HepG2 (cell line): ENCODE results near the gene FXN. TPM values are rescaled to one million over a fixed set of nuclear protein-coding genes. Genes with fewer than 3 reads are reported as not detected.

Experiments
- ARID2 ChIP-seq: sonication (generic); formaldehyde crosslinking; IDR thresholded peaks from 2 replicates; pipeline ENCODE4 v1.8.1; 2022; ENCODE audit warnings: mild to moderate bottlenecking, missing genetic modification reagents, borderline replicate concordance
- JDP2 ChIP-seq: sonication (generic); formaldehyde crosslinking; IDR thresholded peaks from 2 replicates; pipeline ENCODE4 v1.8.1; 2022; ENCODE audit warnings: missing genetic modification reagents, borderline replicate concordance
- KLF13 ChIP-seq: sonication (generic); formaldehyde crosslinking; IDR thresholded peaks from 2 replicates; pipeline ENCODE4 v1.4.0; 2020; ENCODE audit warnings: mild to moderate bottlenecking, missing genetic modification reagents
- MED1 ChIP-seq: sonication (generic); formaldehyde crosslinking; IDR thresholded peaks from 2 replicates; pipeline ENCODE4 v1.4.0; 2020; ENCODE audit warnings: missing genetic modification reagents
- NFKB2 ChIP-seq: sonication (generic); formaldehyde crosslinking; IDR thresholded peaks from 2 replicates; pipeline ENCODE4 v1.4.0; 2020; ENCODE audit warnings: missing genetic modification reagents, borderline replicate concordance
- NR1H2 ChIP-seq: sonication (generic); formaldehyde crosslinking; IDR thresholded peaks from 2 replicates; pipeline ENCODE4 v1.8.1; 2022; ENCODE audit warnings: low read depth, missing genetic modification reagents, borderline replicate concordance
- RBM22 ChIP-seq: fragments of 200-400 bp; formaldehyde crosslinking; optimal IDR thresholded peaks from 2 replicates; pipeline ENCODE3; 2017; ENCODE audit warnings: mild to moderate bottlenecking, low read length, moderate library complexity
- STAT5B ChIP-seq: sonication (generic); formaldehyde crosslinking; IDR thresholded peaks from 2 replicates; pipeline ENCODE4 v1.4.0; 2020; ENCODE audit warnings: missing genetic modification reagents
- XRCC5 ChIP-seq: fragments of 200-400 bp; formaldehyde crosslinking; optimal IDR thresholded peaks from 2 replicates; pipeline ENCODE3; 2017; ENCODE audit warnings: mild to moderate bottlenecking, low read length
- YEATS2 ChIP-seq: sonication (generic); formaldehyde crosslinking; IDR thresholded peaks from 2 replicates; pipeline ENCODE4 v1.4.0; 2020; ENCODE audit warnings: missing genetic modification reagents, borderline replicate concordance
- ZNF501 ChIP-seq: sonication (generic); formaldehyde crosslinking; IDR thresholded peaks from 2 replicates; pipeline ENCODE4 v1.5.1; 2020; ENCODE audit warnings: mild to moderate bottlenecking, moderate library complexity, missing genetic modification reagents
- polyA plus RNA-seq, 8 experiments: library from polyadenylated mRNA; depleted of rRNA in 3 of 8; stranded (reverse) in 7 of 8; unstranded in 1 of 8; fragments of >200 nt; fragmentation: Illumina TruSeq in 4 of 8; extraction: Trizol in 4 of 8; gene quantifications; 2 replicates each; pipeline versions ENCODE4 v1.2.1 to v1.2.3, GENCODE V29; 2011 to 2016; ENCODE audit warnings: low read depth in 4 of 8, missing spikeins in 1 of 8, mixed read lengths in 1 of 8; ENCODE audit not compliant: insufficient read depth in 1 of 8
- total RNA-seq, 5 experiments: library from RNA; depleted of rRNA; stranded (reverse); fragments of >200 nt; fragmentation: Illumina TruSeq; extraction: Trizol; gene quantifications; 2 replicates each; pipeline ENCODE4 v1.2.3, GENCODE V29; 2016; ENCODE audit warnings: low read depth in 1 of 5
- TF ChIP-seq, protein P1 (sequence below): sonication (generic); formaldehyde crosslinking; IDR thresholded peaks from 2 replicates; pipeline ENCODE4 v1.4.0; 2020; ENCODE audit warnings: missing genetic modification reagents
- TF ChIP-seq, protein P2 (sequence below): IDR thresholded peaks from 2 replicates; pipeline ENCODE4 v1.6.1; 2012; ENCODE audit warnings: low read length, improper control_type of control experiment
- TF ChIP-seq, protein P3 (sequence below): sonication (generic); formaldehyde crosslinking; IDR thresholded peaks from 2 replicates; pipeline ENCODE4 v1.4.0; 2020; ENCODE audit warnings: missing genetic modification reagents, mild to moderate bottlenecking, borderline replicate concordance
- TF ChIP-seq, protein P4 (sequence below): sonication (generic); formaldehyde crosslinking; IDR thresholded peaks from 2 replicates; pipeline ENCODE4 v1.4.0; 2020; ENCODE audit warnings: missing genetic modification reagents
- TF ChIP-seq, protein P5 (sequence below): sonication (generic); formaldehyde crosslinking; IDR thresholded peaks from 2 replicates; pipeline ENCODE4 v1.4.0; 2020; ENCODE audit warnings: missing genetic modification reagents

The FXN gene
- total and polyA plus RNA-seq, 2 of the 13 experiments (the other 11 are each of a cell fraction or from before 2014, with no cell fraction given): 24.1 to 26.0 TPM

DNA sequence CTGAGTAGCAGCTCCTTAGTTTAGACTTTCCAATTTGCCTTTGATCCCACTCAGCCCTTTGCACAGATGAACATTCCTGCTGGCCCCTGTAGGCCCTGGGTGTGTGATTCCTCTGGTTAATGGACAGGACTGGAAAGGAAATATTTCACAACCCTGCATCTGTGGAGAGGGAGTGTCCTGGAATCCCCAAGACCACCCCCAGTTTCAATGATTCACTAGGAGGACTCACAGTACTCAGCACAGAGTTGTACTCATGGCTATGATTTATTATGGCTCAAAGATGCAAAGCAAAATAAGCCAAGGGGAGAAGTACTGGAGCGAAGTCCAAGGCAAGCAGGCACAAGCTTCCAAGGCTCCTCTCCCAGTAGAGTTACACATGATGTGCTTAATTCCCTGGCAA lies 96.1 kb downstream of the FXN start (continued):
- TF ChIP-seq, protein P1, sequence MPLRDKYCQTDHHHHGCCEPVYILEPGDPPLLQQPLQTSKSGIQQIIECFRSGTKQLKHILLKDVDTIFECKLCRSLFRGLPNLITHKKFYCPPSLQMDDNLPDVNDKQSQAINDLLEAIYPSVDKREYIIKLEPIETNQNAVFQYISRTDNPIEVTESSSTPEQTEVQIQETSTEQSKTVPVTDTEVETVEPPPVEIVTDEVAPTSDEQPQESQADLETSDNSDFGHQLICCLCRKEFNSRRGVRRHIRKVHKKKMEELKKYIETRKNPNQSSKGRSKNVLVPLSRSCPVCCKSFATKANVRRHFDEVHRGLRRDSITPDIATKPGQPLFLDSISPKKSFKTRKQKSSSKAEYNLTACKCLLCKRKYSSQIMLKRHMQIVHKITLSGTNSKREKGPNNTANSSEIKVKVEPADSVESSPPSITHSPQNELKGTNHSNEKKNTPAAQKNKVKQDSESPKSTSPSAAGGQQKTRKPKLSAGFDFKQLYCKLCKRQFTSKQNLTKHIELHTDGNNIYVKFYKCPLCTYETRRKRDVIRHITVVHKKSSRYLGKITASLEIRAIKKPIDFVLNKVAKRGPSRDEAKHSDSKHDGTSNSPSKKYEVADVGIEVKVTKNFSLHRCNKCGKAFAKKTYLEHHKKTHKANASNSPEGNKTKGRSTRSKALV: no peak
- TF ChIP-seq YEATS2 (CRISPR knock-in tag) (peak; percentile 19; the same call in 1 of the 2 replicates), RBM22 (no peak), NFKB2 (no peak), JDP2 (CRISPR knock-in tag) (no peak), ZNF501 (peak; percentile 22; the same call in 1 of the 2 replicates), MED1 (peak; percentile 65; the same call in 1 of the 2 replicates), XRCC5 (no peak), ARID2 (CRISPR knock-in tag) (no peak), NR1H2 (CRISPR knock-in tag) (no peak), STAT5B (CRISPR knock-in tag) (no peak), KLF13 (CRISPR knock-in tag) (no peak)
- TF ChIP-seq, protein P2, sequence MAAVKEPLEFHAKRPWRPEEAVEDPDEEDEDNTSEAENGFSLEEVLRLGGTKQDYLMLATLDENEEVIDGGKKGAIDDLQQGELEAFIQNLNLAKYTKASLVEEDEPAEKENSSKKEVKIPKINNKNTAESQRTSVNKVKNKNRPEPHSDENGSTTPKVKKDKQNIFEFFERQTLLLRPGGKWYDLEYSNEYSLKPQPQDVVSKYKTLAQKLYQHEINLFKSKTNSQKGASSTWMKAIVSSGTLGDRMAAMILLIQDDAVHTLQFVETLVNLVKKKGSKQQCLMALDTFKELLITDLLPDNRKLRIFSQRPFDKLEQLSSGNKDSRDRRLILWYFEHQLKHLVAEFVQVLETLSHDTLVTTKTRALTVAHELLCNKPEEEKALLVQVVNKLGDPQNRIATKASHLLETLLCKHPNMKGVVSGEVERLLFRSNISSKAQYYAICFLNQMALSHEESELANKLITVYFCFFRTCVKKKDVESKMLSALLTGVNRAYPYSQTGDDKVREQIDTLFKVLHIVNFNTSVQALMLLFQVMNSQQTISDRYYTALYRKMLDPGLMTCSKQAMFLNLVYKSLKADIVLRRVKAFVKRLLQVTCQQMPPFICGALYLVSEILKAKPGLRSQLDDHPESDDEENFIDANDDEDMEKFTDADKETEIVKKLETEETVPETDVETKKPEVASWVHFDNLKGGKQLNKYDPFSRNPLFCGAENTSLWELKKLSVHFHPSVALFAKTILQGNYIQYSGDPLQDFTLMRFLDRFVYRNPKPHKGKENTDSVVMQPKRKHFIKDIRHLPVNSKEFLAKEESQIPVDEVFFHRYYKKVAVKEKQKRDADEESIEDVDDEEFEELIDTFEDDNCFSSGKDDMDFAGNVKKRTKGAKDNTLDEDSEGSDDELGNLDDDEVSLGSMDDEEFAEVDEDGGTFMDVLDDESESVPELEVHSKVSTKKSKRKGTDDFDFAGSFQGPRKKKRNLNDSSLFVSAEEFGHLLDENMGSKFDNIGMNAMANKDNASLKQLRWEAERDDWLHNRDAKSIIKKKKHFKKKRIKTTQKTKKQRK: no peak
- TF ChIP-seq, protein P3, sequence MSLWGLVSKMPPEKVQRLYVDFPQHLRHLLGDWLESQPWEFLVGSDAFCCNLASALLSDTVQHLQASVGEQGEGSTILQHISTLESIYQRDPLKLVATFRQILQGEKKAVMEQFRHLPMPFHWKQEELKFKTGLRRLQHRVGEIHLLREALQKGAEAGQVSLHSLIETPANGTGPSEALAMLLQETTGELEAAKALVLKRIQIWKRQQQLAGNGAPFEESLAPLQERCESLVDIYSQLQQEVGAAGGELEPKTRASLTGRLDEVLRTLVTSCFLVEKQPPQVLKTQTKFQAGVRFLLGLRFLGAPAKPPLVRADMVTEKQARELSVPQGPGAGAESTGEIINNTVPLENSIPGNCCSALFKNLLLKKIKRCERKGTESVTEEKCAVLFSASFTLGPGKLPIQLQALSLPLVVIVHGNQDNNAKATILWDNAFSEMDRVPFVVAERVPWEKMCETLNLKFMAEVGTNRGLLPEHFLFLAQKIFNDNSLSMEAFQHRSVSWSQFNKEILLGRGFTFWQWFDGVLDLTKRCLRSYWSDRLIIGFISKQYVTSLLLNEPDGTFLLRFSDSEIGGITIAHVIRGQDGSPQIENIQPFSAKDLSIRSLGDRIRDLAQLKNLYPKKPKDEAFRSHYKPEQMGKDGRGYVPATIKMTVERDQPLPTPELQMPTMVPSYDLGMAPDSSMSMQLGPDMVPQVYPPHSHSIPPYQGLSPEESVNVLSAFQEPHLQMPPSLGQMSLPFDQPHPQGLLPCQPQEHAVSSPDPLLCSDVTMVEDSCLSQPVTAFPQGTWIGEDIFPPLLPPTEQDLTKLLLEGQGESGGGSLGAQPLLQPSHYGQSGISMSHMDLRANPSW (CRISPR knock-in tag): no peak
- TF ChIP-seq, protein P4, sequence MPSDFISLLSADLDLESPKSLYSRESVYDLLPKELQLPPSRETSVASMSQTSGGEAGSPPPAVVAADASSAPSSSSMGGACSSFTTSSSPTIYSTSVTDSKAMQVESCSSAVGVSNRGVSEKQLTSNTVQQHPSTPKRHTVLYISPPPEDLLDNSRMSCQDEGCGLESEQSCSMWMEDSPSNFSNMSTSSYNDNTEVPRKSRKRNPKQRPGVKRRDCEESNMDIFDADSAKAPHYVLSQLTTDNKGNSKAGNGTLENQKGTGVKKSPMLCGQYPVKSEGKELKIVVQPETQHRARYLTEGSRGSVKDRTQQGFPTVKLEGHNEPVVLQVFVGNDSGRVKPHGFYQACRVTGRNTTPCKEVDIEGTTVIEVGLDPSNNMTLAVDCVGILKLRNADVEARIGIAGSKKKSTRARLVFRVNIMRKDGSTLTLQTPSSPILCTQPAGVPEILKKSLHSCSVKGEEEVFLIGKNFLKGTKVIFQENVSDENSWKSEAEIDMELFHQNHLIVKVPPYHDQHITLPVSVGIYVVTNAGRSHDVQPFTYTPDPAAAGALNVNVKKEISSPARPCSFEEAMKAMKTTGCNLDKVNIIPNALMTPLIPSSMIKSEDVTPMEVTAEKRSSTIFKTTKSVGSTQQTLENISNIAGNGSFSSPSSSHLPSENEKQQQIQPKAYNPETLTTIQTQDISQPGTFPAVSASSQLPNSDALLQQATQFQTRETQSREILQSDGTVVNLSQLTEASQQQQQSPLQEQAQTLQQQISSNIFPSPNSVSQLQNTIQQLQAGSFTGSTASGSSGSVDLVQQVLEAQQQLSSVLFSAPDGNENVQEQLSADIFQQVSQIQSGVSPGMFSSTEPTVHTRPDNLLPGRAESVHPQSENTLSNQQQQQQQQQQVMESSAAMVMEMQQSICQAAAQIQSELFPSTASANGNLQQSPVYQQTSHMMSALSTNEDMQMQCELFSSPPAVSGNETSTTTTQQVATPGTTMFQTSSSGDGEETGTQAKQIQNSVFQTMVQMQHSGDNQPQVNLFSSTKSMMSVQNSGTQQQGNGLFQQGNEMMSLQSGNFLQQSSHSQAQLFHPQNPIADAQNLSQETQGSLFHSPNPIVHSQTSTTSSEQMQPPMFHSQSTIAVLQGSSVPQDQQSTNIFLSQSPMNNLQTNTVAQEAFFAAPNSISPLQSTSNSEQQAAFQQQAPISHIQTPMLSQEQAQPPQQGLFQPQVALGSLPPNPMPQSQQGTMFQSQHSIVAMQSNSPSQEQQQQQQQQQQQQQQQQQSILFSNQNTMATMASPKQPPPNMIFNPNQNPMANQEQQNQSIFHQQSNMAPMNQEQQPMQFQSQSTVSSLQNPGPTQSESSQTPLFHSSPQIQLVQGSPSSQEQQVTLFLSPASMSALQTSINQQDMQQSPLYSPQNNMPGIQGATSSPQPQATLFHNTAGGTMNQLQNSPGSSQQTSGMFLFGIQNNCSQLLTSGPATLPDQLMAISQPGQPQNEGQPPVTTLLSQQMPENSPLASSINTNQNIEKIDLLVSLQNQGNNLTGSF (CRISPR knock-in tag): no peak
- TF ChIP-seq, protein P5, sequence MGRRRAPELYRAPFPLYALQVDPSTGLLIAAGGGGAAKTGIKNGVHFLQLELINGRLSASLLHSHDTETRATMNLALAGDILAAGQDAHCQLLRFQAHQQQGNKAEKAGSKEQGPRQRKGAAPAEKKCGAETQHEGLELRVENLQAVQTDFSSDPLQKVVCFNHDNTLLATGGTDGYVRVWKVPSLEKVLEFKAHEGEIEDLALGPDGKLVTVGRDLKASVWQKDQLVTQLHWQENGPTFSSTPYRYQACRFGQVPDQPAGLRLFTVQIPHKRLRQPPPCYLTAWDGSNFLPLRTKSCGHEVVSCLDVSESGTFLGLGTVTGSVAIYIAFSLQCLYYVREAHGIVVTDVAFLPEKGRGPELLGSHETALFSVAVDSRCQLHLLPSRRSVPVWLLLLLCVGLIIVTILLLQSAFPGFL: no peak
